ENCODE results near the gene NKRF.

The NKRF gene

GRCh38 chrX:119635179-119635578 lies 29.0 kb upstream of the NKRF start:
- no peak overlapping the region for H3K4me3 ChIP-seq (ENCODE audit: low read length)
- TF ChIP-seq CTCF (conservative IDR thresholded peaks at IDR 0.05; ENCODE audit: low read depth, low read length) = no peak
- DNase-seq (ENCODE audit: low read depth) = no peak

- no peak for DNase-seq (ENCODE audit: low read depth)
- no peak for TF ChIP-seq CTCF (conservative IDR thresholded peaks at IDR 0.05; ENCODE audit: low read depth, low read length)
- H3K4me3 ChIP-seq (ENCODE audit: low read length) = no peak overlapping the region
Measured at GRCh38 chrX:119625843-119626242, 19.6 kb upstream of the NKRF start.

- TF ChIP-seq CTCF (conservative IDR thresholded peaks at IDR 0.05; ENCODE audit: low read depth, low read length) = no peak
Measured at GRCh38 chrX:119624951-119625668, 18.9 kb upstream of the NKRF start.

GRCh38 chrX:119624417-119624816 lies 18.2 kb upstream of the NKRF start:
- H3K4me3 ChIP-seq (ENCODE audit: low read length) = no peak overlapping the region
- no peak for TF ChIP-seq CTCF (conservative IDR thresholded peaks at IDR 0.05; ENCODE audit: low read depth, low read length)
- DNase-seq (ENCODE audit: low read depth) = no peak

More at GRCh38 chrX:119624951-119625668, 18.9 kb upstream of the NKRF start:
- DNase-seq (ENCODE audit: low read depth) = no peak
- H3K4me3 ChIP-seq (ENCODE audit: low read length) = no peak overlapping the region

GRCh38 chrX:119622356-119623232 lies 16.4 kb upstream of the NKRF start:
- no peak for TF ChIP-seq CTCF (conservative IDR thresholded peaks at IDR 0.05; ENCODE audit: low read depth, low read length)
- no peak overlapping the region for H3K4me3 ChIP-seq (ENCODE audit: low read length)
- DNase-seq (ENCODE audit: low read depth) = no peak

GRCh38 chrX:119618439-119618838 lies 12.2 kb upstream of the NKRF start:
- no peak for TF ChIP-seq CTCF (conservative IDR thresholded peaks at IDR 0.05; ENCODE audit: low read depth, low read length)
- H3K4me3 ChIP-seq (ENCODE audit: low read length) = no peak overlapping the region

More at GRCh38 chrX:119618439-119618838, 12.2 kb upstream of the NKRF start:
- no peak for DNase-seq (ENCODE audit: low read depth)
